ENCODE results near the gene PPM1D. TPM values are rescaled to one million over a fixed set of nuclear protein-coding genes. Genes with fewer than 3 reads are reported as not detected.

The PPM1D gene
- total RNA-seq, 1 experiment from 2014 or later, result 19.0 TPM

DNA sequence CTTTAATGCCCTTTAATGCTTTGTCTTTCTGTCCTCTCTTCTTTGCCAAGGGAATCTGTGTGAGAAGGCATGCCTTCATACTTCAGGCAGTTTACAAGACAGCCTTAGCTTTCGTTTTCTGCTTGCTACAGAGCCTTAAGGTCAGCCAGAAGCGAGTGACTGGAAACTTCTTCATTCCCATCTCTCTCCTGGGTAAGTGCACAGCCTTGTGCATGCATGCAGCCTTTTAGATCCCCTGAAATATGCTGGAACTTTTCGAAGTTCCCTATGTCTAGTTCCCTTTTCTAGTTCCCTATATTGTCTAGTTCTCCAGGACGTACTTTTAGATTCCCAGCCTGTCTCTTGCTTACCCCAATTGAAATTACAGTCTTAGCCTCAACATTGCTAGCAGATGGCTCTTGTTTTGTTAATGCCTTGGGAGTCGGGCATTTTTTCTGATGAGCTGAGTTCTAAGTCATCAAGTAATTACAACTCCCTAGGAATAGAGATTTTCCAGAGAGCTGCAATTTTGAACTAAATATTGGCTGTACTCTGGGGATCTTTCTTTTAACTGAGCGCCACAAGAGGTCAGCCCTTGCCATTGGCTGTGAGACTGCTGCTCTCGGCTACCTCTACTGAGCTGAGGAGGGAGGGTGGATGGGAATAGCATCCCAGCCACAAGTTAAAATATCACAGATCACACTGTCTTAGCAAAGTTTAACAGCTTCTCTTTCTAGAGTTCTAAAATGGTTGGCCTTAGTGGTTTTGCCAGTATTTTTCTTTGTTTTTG, 22.7 kb upstream of the PPM1D start:
- Histone ChIP-seq H3K27ac (ENCODE audit: insufficient read length, low read depth, low read length) (no peak overlapping the region), H3K4me2 (ENCODE audit: insufficient read depth, insufficient read length, low read length) (no peak overlapping the region), H2BK12ac (ENCODE audit: insufficient read length, low read depth, low read length) (no peak overlapping the region), H3K4me1 (ENCODE audit: insufficient read depth, low read length) (no peaks in the 10 kb centered on the region), H3K18ac (ENCODE audit: insufficient read length, low read depth, low read length) (no peak overlapping the region), H3K9ac (ENCODE audit: extremely low read depth, insufficient read length, low read length) (no peak overlapping the region), H3T11ph (ENCODE audit: low read length) (no peak overlapping the region), H2BK5ac (ENCODE audit: insufficient read length, low read length) (no peak overlapping the region), H2BK15ac (ENCODE audit: low read depth, low read length) (no peak overlapping the region), H3K9me3 (ENCODE audit: control insufficient read depth, low read depth, low read length) (no peaks in the 10 kb centered on the region), H2BK20ac (ENCODE audit: low read depth, low read length, poor library complexity, severe bottlenecking) (no peak overlapping the region), H3K23ac (ENCODE audit: insufficient read length, low read depth, low read length) (no peak overlapping the region), H3K56ac (ENCODE audit: insufficient read length, low read depth, low read length) (no peak overlapping the region), H2AK5ac (ENCODE audit: insufficient read length, low read length) (no peak overlapping the region), H2BK120ac (ENCODE audit: low read depth, low read length, poor library complexity, severe bottlenecking) (no peak overlapping the region), H4K20me1 (ENCODE audit: control insufficient read depth, insufficient read depth, insufficient read length) (no peaks in the 10 kb centered on the region), H3K27me3 (ENCODE audit: insufficient read depth, low read length) (no peaks in the 10 kb centered on the region), H3K4ac (ENCODE audit: low read depth, low read length) (no peak overlapping the region), H4K91ac (ENCODE audit: insufficient read length, low read depth, low read length) (no peak overlapping the region), H3K79me1 (ENCODE audit: insufficient read depth, low read depth, low read length, poor library complexity, severe bottlenecking) (no peaks in the 10 kb centered on the region), H4K5ac (ENCODE audit: insufficient read length, low read depth, low read length) (no peak overlapping the region), H3K79me2 (ENCODE audit: insufficient read depth, low read length) (no peaks in the 10 kb centered on the region), H3K14ac (ENCODE audit: insufficient read depth, low read length) (no peak overlapping the region), H2AFZ (ENCODE audit: low read length) (peak overlapping the region; percentile 93), H4K8ac (replicated peaks; ENCODE audit: insufficient read length, low read depth, low read length) (no peak overlapping the region), H3K23me2 (ENCODE audit: insufficient read length, low read depth, low read length, poor library complexity, severe bottlenecking) (no peaks in the 10 kb centered on the region)
- no CpG with 5 or more reads among the region's 7 CpGs for WGBS (ENCODE audit: extremely low coverage, insufficient read length, low lambda C conversion rate)
- H3K36me3 Mint-ChIP-seq (ENCODE audit: insufficient read depth in 1 of 3, low read depth in 3 of 3), result peaks cover 0 to 8% (median 0%) of the 10 kb centered on the region in 3 experiments; a peak in 2 of 7 replicates
- peaks cover 2 to 8% of the 10 kb centered on the region in 2 experiments; a peak in 2 of 5 replicates for H3K9me3 Mint-ChIP-seq
- no peaks in the 10 kb centered on the region for H3K27me3 Mint-ChIP-seq (ENCODE audit: low read depth)
- no peak overlapping the region; a peak in 1 of 5 replicates for H3K4me3 Mint-ChIP-seq
- TF ChIP-seq, protein P1, sequence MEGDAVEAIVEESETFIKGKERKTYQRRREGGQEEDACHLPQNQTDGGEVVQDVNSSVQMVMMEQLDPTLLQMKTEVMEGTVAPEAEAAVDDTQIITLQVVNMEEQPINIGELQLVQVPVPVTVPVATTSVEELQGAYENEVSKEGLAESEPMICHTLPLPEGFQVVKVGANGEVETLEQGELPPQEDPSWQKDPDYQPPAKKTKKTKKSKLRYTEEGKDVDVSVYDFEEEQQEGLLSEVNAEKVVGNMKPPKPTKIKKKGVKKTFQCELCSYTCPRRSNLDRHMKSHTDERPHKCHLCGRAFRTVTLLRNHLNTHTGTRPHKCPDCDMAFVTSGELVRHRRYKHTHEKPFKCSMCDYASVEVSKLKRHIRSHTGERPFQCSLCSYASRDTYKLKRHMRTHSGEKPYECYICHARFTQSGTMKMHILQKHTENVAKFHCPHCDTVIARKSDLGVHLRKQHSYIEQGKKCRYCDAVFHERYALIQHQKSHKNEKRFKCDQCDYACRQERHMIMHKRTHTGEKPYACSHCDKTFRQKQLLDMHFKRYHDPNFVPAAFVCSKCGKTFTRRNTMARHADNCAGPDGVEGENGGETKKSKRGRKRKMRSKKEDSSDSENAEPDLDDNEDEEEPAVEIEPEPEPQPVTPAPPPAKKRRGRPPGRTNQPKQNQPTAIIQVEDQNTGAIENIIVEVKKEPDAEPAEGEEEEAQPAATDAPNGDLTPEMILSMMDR (conservative IDR thresholded peaks at IDR 0.05), result no peak; the same call in 2 of the 3 replicates
- H3K27ac Mint-ChIP-seq, result peak overlapping the region; percentile 40 to 64 (median 56); a peak in 3 of 7 replicates
- peaks cover 17 to 22% of the 10 kb centered on the region in 2 experiments for H3K4me1 Mint-ChIP-seq
- DNase-seq, result peak; percentile 45
